Epithelial cell of proximal tubule (primary cell): Measurements from ENCODE around the gene PRR18. TPM values are rescaled to one million over a fixed set of nuclear protein-coding genes. Genes with fewer than 3 reads are reported as not detected.
A peak's percentile ranks its signal among the peaks of the same experiment; 100 is the strongest.

Experiments
- DNase-seq: peaks from one replicate; pipeline ENCODE4 v3.0.0-alpha.2; 2011; ENCODE audit warnings: low read depth
- H3K4me3 ChIP-seq: 2 replicates; pipeline ENCODE4 v1.5.1; 2011; ENCODE audit warnings: low read depth, mild to moderate bottlenecking, low read length
- total RNA-seq: library from RNA; depleted of rRNA; stranded (reverse); fragments of >200 nt; gene quantifications from 2 replicates; pipeline ENCODE4 v1.2.3, GENCODE V29; 2015
- TF ChIP-seq, protein P1 (sequence below): conservative IDR thresholded peaks from 2 replicates; pipeline ENCODE4 v1.5.1; 2012; ENCODE audit warnings: low read depth, mild to moderate bottlenecking, low read length

Gene PRR18
- total RNA-seq, 1 donor from 2014 or later: not detected

DNA sequence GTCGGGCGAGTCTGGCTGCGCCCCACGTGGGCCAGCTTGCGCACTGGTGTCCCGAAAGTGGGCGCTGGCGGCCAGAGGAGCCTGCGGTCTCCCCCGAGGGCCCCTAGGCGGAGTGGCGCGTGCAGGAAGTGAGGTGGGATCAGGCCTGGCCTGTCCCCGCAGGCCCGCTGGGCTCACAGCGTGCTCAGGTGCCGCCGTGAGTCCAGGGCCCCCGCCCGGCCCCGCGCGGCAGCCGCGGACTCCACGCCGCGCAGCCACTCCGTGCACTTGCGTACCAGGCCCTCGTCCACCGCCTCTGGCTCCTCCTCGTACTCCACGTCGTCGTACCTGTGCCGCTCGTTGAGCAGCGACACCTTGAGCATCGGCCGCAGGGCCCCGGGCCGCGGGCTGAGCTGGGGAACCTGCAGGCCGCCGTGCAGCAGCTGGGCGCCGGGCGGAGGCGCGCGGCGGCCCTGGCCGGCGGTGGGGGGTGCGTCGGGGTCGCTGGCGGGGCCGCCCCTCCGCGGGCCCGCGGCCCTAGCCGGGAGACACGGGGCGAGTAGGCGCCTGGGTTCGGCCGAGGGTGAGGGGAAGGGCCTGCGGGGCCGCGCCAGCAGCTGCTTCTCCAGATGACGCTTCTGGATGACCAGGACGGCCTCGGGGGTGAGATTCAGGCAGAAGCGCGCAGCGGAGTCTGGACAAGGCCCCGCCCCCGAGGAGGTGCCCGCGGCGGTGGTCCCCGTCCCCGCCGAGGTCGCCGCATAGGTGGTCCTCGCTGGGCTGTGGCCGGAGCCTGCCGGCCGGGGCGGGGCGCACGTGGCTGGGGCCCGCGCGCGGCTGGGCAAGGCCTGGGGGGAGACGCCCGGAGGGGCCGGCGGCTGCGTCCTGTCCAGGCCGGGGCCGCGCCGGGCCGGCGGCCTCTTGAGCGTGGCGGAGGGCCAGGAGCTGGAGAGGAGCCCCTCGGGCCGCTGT lies 835 bp downstream of the PRR18 start:
- no peak for DNase-seq
- TF ChIP-seq, protein P1, sequence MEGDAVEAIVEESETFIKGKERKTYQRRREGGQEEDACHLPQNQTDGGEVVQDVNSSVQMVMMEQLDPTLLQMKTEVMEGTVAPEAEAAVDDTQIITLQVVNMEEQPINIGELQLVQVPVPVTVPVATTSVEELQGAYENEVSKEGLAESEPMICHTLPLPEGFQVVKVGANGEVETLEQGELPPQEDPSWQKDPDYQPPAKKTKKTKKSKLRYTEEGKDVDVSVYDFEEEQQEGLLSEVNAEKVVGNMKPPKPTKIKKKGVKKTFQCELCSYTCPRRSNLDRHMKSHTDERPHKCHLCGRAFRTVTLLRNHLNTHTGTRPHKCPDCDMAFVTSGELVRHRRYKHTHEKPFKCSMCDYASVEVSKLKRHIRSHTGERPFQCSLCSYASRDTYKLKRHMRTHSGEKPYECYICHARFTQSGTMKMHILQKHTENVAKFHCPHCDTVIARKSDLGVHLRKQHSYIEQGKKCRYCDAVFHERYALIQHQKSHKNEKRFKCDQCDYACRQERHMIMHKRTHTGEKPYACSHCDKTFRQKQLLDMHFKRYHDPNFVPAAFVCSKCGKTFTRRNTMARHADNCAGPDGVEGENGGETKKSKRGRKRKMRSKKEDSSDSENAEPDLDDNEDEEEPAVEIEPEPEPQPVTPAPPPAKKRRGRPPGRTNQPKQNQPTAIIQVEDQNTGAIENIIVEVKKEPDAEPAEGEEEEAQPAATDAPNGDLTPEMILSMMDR: no peak
- peak overlapping the region; percentile 37 for H3K4me3 ChIP-seq

DNA sequence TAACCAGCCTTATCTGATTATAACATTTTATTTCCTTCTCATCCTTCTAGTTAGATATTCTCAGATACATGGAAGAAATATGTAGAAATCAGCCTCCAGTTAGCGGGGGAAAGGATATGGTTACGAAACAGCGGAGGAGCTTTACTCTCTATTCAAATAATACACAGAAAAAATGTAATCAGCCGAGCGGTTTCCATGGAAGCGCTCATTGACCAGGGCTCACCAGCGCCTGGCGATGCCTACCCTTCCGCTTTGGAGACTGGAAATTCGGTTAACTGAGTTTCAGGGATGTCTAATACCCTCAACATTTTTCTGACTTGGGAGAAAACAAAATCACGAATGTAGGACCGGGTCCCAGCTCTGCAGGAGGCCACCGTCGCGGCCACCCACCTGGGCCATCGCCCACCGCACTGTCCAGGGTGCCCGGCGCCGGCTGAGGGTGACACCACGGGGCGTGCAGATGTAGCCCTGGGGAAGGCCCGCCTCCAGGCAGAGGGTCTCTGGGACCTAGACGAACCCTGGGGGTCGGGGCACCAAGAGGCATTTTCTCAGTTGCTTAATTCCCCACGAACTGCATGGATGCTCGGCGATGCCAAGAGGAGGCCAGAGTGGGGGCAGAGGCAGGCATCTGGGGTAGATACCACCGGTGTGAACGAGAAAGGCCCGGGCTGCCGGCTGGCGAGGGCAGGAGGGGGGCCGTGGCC lies 1.7 kb downstream of the PRR18 start:
- DNase-seq: no peak
- H3K4me3 ChIP-seq: no peak overlapping the region
- TF ChIP-seq, protein P1: no peak

DNA sequence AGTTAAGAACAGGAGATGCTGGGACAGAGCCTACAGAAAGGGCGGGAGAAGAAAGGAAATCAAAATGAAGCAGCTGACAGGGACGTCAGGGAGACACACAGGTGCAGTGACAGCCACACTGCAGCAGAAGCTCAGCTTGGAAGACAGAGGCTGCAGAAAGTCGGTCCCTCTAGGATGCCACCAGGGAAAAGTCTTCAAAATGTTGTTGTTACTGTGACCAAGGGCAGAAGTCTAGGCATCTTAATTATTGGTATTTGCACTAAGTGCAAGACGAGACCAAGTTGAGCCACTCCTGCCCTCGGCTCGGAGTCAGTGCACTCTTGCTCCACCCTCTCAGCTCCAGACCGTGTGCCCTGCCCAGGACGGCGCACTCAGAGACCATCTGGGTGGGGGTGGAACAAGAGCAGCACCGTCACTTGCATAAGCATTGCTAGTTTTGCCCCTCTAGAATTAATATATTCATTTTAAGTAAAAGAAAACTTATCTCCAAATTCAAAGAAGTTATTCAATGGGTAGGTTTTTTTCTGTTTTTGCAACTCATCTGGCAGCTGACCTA lies 2.6 kb downstream of the PRR18 start:
- H3K4me3 ChIP-seq: no peak overlapping the region
- TF ChIP-seq, protein P1: no peak
- DNase-seq: no peak

DNA sequence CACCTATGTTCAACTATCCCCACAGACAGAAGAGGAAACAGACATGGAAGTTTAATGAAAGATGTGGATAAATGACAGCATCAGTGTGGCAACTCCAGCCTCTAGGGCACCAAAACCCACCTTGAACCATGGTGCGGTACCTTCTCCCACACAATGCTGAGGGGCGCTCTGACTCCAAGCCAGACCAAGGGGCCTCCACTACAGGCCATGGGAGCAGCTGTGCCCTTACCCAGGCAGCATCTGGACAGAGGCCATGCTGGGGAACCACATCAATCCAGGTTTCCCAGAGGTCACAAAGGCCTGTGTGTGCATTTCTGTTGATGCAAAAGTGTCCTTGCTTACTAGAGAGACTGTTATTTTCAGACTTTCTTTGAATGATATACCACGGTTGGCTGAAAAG lies 4.1 kb downstream of the PRR18 start:
- TF ChIP-seq, protein P1: no peak
- no peak overlapping the region for H3K4me3 ChIP-seq
- DNase-seq: no peak

DNA sequence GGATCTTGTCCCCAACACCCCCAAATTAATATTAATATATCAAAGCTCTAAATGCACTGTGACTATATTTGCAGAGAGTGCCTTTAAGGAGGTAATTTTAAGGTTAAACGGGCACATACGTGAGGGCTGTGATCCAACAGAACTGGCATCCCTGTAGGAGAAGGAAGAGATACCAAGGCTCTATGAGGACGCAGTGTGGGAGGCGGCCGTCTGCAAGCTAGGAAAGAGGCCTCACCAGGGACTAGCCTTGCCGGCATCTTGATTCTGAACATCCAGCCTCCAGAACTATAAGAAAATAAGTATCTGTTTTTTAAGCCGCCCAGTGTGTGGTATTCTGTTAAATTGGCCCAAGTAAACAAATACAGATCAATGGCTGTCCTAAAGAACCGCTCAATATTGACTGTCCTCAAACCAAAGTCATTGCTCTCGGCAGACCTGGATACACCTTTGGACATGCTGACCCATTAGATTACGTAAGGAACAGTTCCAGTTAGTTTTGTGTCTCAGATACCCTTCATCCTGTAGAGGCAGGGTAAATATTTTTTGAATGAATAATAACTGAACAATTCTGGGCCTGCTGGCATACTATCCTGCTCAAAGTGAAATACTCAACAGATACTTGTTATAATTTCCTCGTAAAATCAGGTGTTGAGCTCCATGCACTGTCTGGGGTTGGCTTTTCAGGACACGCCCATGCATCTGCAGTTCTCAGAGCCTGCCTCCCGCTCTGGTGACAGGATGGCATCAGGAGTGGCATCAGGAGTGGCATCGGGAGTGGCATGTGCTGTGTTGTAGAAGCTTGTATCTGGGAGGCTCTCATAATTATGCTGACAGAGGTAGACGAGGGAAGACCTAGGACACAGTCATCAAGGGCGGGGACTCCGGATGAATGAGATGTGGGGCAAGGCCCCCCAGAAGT lies 6.3 kb downstream of the PRR18 start:
- no peak for DNase-seq
- no peak overlapping the region for H3K4me3 ChIP-seq
- TF ChIP-seq, protein P1: no peak

DNA sequence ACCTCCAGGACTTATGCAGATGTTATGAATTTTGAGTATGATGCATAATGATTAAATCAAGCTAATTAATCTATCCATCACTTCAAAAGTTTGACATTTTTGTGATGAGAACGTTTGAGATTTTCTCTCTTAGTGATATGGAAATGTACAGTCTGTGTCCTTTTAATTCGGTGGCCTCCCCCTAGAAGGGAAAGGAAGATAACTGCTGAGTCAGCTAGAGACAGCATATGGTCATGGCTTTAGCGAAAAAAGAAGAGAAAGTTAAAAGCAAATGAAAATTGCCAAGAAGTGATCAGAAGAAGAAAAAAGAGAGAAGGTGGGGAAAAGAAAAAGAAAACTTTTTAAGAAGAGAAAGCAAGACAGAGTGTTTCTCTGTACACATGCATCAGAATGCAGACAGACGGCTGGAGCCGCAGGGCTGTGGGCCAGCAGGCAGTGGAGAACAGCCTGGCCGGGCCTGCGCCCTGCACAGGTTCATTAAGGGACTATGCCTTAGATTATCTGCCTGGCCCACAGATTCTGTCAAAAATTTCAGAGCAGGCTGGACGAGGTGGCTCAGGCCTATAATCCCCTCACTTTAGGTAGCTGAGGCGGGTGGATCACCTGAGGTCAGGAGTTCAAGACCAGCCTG lies 7.7 kb downstream of the PRR18 start:
- no peak overlapping the region for H3K4me3 ChIP-seq
- TF ChIP-seq, protein P1: no peak
- DNase-seq: no peak
